ENCODE measurements around the gene MALRD1.

Gene MALRD1

DNA sequence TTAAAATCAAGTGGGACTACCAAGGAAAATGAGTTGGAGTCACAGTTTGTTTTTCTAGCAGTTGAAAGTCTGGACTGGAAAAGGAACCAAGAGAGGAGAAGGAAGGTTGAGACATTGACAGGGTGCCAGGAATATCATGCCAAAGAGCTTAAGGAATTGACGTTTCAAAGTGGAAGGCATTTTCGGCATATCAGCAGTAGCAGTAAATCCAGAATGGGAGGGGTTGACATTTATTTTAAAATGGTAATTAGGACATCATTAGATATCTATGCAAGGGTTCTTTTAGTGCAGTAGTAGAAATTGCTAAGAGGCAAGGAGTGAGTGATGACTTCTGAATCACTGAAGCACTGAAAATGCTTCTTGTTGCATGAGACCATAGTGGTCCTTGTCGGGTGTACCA lies 431.8 kb downstream of the MALRD1 start:
- Histone ChIP-seq H3K4me2 (ENCODE audit: low read length) (no peak overlapping the region), H3K27me3 (ENCODE audit: insufficient read depth, low read length, poor library complexity) (no peaks in the 10 kb centered on the region), H2BK15ac (replicated peaks; ENCODE audit: low read depth) (no peak overlapping the region), H2BK120ac (ENCODE audit: low read depth, low read length) (no peak overlapping the region), H3K4ac (ENCODE audit: low read depth, low read length) (no peak overlapping the region), H3K36me3 (ENCODE audit: control insufficient read depth, insufficient read depth, low read length) (no peaks in the 10 kb centered on the region), H3K56ac (ENCODE audit: low read length) (no peak overlapping the region), H3K4me1 (ENCODE audit: control insufficient read depth, low read depth, low read length) (no peaks in the 10 kb centered on the region), H3K79me2 (ENCODE audit: control insufficient read depth, insufficient read depth, low read length) (no peaks in the 10 kb centered on the region), H3K79me1 (ENCODE audit: low read length) (no peaks in the 10 kb centered on the region), H3K23ac (ENCODE audit: low read length) (no peak overlapping the region), H3K18ac (ENCODE audit: low read length) (no peak overlapping the region), H4K5ac (ENCODE audit: low read length) (no peak overlapping the region), H2BK5ac (ENCODE audit: low read length) (no peak overlapping the region), H3K9ac (ENCODE audit: low read length) (no peak overlapping the region), H4K8ac (ENCODE audit: low read depth, low read length) (no peak overlapping the region), H3K4me3 (ENCODE audit: low read length) (no peak overlapping the region), H3K27ac (ENCODE audit: low read depth, low read length) (no peak overlapping the region), H2AK5ac (ENCODE audit: low read length) (no peak overlapping the region)
- DNase-seq, result no peak
- WGBS (ENCODE audit: extremely low coverage, insufficient coverage, low lambda C conversion rate), result no CpG with 5 or more reads among the region's 3 CpGs

DNA sequence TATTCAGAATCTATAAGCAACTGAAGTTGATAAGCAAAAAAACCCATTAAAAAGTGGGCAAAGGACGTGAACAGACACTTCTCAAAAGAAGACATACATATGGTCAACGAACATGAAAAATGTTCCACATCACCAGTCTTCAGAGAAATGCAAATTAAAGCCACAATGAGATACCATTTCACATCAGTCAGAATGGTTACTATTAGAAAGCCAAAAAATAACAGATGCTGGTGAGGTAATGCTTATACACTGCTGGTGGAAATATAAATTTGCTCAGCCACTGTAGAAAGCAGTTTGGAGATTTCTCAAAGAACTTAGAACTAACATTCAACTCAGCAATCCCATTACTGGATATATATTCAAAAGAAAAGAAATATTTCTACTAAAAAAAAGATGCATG lies 434.8 kb downstream of the MALRD1 start:
- Histone ChIP-seq H3K4me3 (ENCODE audit: low read length) (no peak overlapping the region), H3K27me3 (ENCODE audit: insufficient read depth, low read length, poor library complexity) (no peaks in the 10 kb centered on the region), H3K23ac (ENCODE audit: low read length) (no peak overlapping the region), H4K8ac (ENCODE audit: low read depth, low read length) (no peak overlapping the region), H2AK5ac (ENCODE audit: low read length) (no peak overlapping the region), H3K27ac (ENCODE audit: low read depth, low read length) (no peak overlapping the region), H3K4ac (ENCODE audit: low read depth, low read length) (no peak overlapping the region), H3K79me1 (ENCODE audit: low read length) (no peaks in the 10 kb centered on the region), H2BK5ac (ENCODE audit: low read length) (no peak overlapping the region), H3K56ac (ENCODE audit: low read length) (no peak overlapping the region), H3K79me2 (ENCODE audit: control insufficient read depth, insufficient read depth, low read length) (no peaks in the 10 kb centered on the region), H3K4me1 (ENCODE audit: control insufficient read depth, low read depth, low read length) (no peaks in the 10 kb centered on the region), H3K9ac (ENCODE audit: low read length) (no peak overlapping the region), H3K18ac (ENCODE audit: low read length) (no peak overlapping the region), H2BK15ac (replicated peaks; ENCODE audit: low read depth) (no peak overlapping the region), H2BK120ac (ENCODE audit: low read depth, low read length) (no peak overlapping the region), H3K36me3 (ENCODE audit: control insufficient read depth, insufficient read depth, low read length) (no peaks in the 10 kb centered on the region), H3K4me2 (ENCODE audit: low read length) (no peak overlapping the region), H4K5ac (ENCODE audit: low read length) (no peak overlapping the region)
- DNase-seq, result no peak
- no CpG with 5 or more reads among the region's 2 CpGs for WGBS (ENCODE audit: extremely low coverage, insufficient coverage, low lambda C conversion rate)

- Histone ChIP-seq H3K36me3 (ENCODE audit: control insufficient read depth, insufficient read depth, low read length) (no peaks in the 10 kb centered on the region), H3K79me2 (ENCODE audit: control insufficient read depth, insufficient read depth, low read length) (no peaks in the 10 kb centered on the region), H3K4ac (ENCODE audit: low read depth, low read length) (peak overlapping the region; percentile 52), H4K5ac (ENCODE audit: low read length) (no peak overlapping the region), H2AK5ac (ENCODE audit: low read length) (no peak overlapping the region), H2BK15ac (replicated peaks; ENCODE audit: low read depth) (no peak overlapping the region), H3K4me3 (ENCODE audit: low read length) (no peak overlapping the region), H3K4me1 (ENCODE audit: control insufficient read depth, low read depth, low read length) (no peaks in the 10 kb centered on the region), H3K4me2 (ENCODE audit: low read length) (no peak overlapping the region), H2BK5ac (ENCODE audit: low read length) (no peak overlapping the region), H3K9ac (ENCODE audit: low read length) (no peak overlapping the region), H3K79me1 (ENCODE audit: low read length) (no peaks in the 10 kb centered on the region), H2BK120ac (ENCODE audit: low read depth, low read length) (no peak overlapping the region), H3K18ac (ENCODE audit: low read length) (peak overlapping the region; percentile 65), H3K23ac (ENCODE audit: low read length) (no peak overlapping the region), H3K27me3 (ENCODE audit: insufficient read depth, low read length, poor library complexity) (no peaks in the 10 kb centered on the region), H4K8ac (ENCODE audit: low read depth, low read length) (no peak overlapping the region), H3K27ac (ENCODE audit: low read depth, low read length) (no peak overlapping the region), H3K56ac (ENCODE audit: low read length) (peak overlapping the region; percentile 35)
- peak; percentile 83 for DNase-seq
- WGBS (ENCODE audit: extremely low coverage, insufficient coverage, low lambda C conversion rate), result no CpG with 5 or more reads among the region's 23 CpGs
Measured at GRCh38 chr10:19488592-19489280, 440.1 kb downstream of the MALRD1 start.

DNA sequence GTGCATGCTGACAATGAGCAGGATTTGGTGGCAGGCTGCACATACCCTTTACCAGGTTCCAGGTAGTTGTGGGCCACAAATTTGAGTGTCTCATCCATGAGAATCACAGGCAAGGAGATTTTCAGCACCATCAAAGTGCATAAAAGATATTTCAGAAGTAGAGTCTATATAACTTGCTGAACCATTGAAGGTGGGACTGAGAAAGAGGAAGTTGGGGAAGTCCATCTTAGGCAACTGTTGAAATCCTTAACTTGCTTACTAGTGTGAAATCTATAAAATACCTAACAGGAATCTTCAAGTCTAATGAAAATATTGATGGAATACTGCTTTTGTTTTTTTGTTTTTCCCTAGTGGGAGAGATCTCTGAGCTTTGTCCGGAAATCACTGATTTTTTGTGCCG lies 442.6 kb downstream of the MALRD1 start:
- Histone ChIP-seq H3K79me2 (ENCODE audit: control insufficient read depth, insufficient read depth, low read length) (no peaks in the 10 kb centered on the region), H3K56ac (ENCODE audit: low read length) (no peak overlapping the region), H4K5ac (ENCODE audit: low read length) (no peak overlapping the region), H3K79me1 (ENCODE audit: low read length) (no peaks in the 10 kb centered on the region), H3K23ac (ENCODE audit: low read length) (no peak overlapping the region), H3K36me3 (ENCODE audit: control insufficient read depth, insufficient read depth, low read length) (no peaks in the 10 kb centered on the region), H3K4me3 (ENCODE audit: low read length) (no peak overlapping the region), H3K27ac (ENCODE audit: low read depth, low read length) (no peak overlapping the region), H3K9ac (ENCODE audit: low read length) (no peak overlapping the region), H2AK5ac (ENCODE audit: low read length) (no peak overlapping the region), H3K18ac (ENCODE audit: low read length) (no peak overlapping the region), H4K8ac (ENCODE audit: low read depth, low read length) (no peak overlapping the region), H3K4me2 (ENCODE audit: low read length) (no peak overlapping the region), H2BK15ac (replicated peaks; ENCODE audit: low read depth) (no peak overlapping the region), H3K4ac (ENCODE audit: low read depth, low read length) (no peak overlapping the region), H2BK5ac (ENCODE audit: low read length) (no peak overlapping the region), H3K27me3 (ENCODE audit: insufficient read depth, low read length, poor library complexity) (no peaks in the 10 kb centered on the region), H3K4me1 (ENCODE audit: control insufficient read depth, low read depth, low read length) (no peaks in the 10 kb centered on the region), H2BK120ac (ENCODE audit: low read depth, low read length) (no peak overlapping the region)
- no peak for DNase-seq
- no CpG with 5 or more reads among the region's 2 CpGs for WGBS (ENCODE audit: extremely low coverage, insufficient coverage, low lambda C conversion rate)

GRCh38 chr10:19493917-19494316 lies 445.3 kb downstream of the MALRD1 start:
- no peak overlapping the region for H3K56ac ChIP-seq (ENCODE audit: low read length)

DNA sequence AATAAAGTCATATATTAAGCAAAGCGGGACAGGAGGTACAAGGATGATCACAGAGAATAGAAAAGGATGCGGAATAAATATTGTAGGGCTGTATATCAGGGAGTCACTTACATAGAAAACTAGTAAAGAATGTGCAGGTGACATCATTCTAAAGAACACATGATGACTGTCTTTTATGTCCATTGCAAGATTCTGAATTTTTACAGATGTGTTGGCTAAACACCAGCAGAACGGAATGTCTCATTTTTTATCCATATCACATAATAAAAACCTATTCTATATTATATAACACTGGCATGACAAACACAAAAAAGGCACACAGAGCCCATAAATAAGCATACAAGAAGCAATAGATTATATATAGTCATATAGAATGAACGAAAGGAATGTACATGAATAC lies 448.4 kb downstream of the MALRD1 start:
- H3K4me2 ChIP-seq (ENCODE audit: low read length), result no peak overlapping the region

More at GRCh38 chr10:19493917-19494316, 445.3 kb downstream of the MALRD1 start:
- no peak overlapping the region for H3K4ac ChIP-seq (ENCODE audit: low read depth, low read length)
- no peak overlapping the region for H2BK15ac ChIP-seq (replicated peaks; ENCODE audit: low read depth)
- no peak for DNase-seq
- H2BK120ac ChIP-seq (ENCODE audit: low read depth, low read length), result no peak overlapping the region
- H3K27ac ChIP-seq (ENCODE audit: low read depth, low read length), result no peak overlapping the region
- no peaks in the 10 kb centered on the region for H3K79me1 ChIP-seq (ENCODE audit: low read length)
- H3K18ac ChIP-seq (ENCODE audit: low read length), result no peak overlapping the region
- no peaks in the 10 kb centered on the region for H3K4me1 ChIP-seq (ENCODE audit: control insufficient read depth, low read depth, low read length)
- H3K79me2 ChIP-seq (ENCODE audit: control insufficient read depth, insufficient read depth, low read length), result no peaks in the 10 kb centered on the region
- H3K4me2 ChIP-seq (ENCODE audit: low read length), result no peak overlapping the region
- no peak overlapping the region for H4K8ac ChIP-seq (ENCODE audit: low read depth, low read length)
- no peak overlapping the region for H2BK5ac ChIP-seq (ENCODE audit: low read length)
- no peak overlapping the region for H3K23ac ChIP-seq (ENCODE audit: low read length)
- H4K5ac ChIP-seq (ENCODE audit: low read length), result no peak overlapping the region
- WGBS (ENCODE audit: extremely low coverage, insufficient coverage, low lambda C conversion rate), result no CpG with 5 or more reads among the region's 3 CpGs
- no peak overlapping the region for H2AK5ac ChIP-seq (ENCODE audit: low read length)
- no peaks in the 10 kb centered on the region for H3K36me3 ChIP-seq (ENCODE audit: control insufficient read depth, insufficient read depth, low read length)
- H3K9ac ChIP-seq (ENCODE audit: low read length), result no peak overlapping the region
- no peak overlapping the region for H3K4me3 ChIP-seq (ENCODE audit: low read length)
- H3K27me3 ChIP-seq (ENCODE audit: insufficient read depth, low read length, poor library complexity), result no peaks in the 10 kb centered on the region

More for the DNA sequence above, 448.4 kb downstream of the MALRD1 start:
- Histone ChIP-seq H2BK15ac (replicated peaks; ENCODE audit: low read depth) (no peak overlapping the region), H3K36me3 (ENCODE audit: control insufficient read depth, insufficient read depth, low read length) (no peaks in the 10 kb centered on the region), H3K4me3 (ENCODE audit: low read length) (no peak overlapping the region), H2AK5ac (ENCODE audit: low read length) (no peak overlapping the region), H3K23ac (ENCODE audit: low read length) (no peak overlapping the region), H2BK120ac (ENCODE audit: low read depth, low read length) (no peak overlapping the region), H4K8ac (ENCODE audit: low read depth, low read length) (no peak overlapping the region), H3K4me1 (ENCODE audit: control insufficient read depth, low read depth, low read length) (no peaks in the 10 kb centered on the region), H3K18ac (ENCODE audit: low read length) (no peak overlapping the region), H3K4ac (ENCODE audit: low read depth, low read length) (no peak overlapping the region), H3K56ac (ENCODE audit: low read length) (no peak overlapping the region), H4K5ac (ENCODE audit: low read length) (no peak overlapping the region), H3K27me3 (ENCODE audit: insufficient read depth, low read length, poor library complexity) (no peaks in the 10 kb centered on the region), H3K79me2 (ENCODE audit: control insufficient read depth, insufficient read depth, low read length) (no peaks in the 10 kb centered on the region), H3K79me1 (ENCODE audit: low read length) (no peaks in the 10 kb centered on the region), H2BK5ac (ENCODE audit: low read length) (no peak overlapping the region), H3K9ac (ENCODE audit: low read length) (no peak overlapping the region), H3K27ac (ENCODE audit: low read depth, low read length) (no peak overlapping the region)
- WGBS (ENCODE audit: extremely low coverage, insufficient coverage, low lambda C conversion rate), result no CpG with 5 or more reads among the region's 4 CpGs
- DNase-seq, result no peak

Measured in mesendoderm (in vitro differentiated cells).